Activated CD4-positive, alpha-beta T cell treated with anti-CD3 and anti-CD28 coated beads, Interleukin-2, amount 50 U/mL, for 24 hours (primary cell): ENCODE data around the gene DIABLO.

Experiments
- DNase-seq, 2 donors: peaks; one replicate each; pipeline ENCODE4 v3.0.0-alpha.2; 2020; ENCODE audit warnings: low read depth in 1 of 2, low spot score in 1 of 2

DIABLO gene

DNA sequence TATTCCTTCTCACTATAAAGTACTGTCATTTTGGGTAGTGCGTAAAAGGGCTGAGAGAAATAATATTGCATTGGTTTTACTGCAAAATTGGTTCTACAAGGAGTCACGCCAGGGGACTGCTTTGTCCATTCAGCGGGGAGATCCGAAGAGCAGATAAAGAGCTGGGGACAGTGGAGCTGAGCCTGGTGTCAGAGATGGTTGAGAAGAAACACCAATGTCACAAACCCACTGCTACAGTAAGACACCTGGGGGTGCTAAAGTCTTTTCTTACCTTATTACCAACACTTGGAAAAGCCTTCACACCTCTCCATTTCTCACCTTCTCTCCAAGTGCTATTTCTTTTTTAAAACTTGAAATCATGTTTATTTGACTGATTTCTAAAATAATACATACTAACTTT lies 66.0 kb downstream of the DIABLO start:
- no peak for DNase-seq

DNA sequence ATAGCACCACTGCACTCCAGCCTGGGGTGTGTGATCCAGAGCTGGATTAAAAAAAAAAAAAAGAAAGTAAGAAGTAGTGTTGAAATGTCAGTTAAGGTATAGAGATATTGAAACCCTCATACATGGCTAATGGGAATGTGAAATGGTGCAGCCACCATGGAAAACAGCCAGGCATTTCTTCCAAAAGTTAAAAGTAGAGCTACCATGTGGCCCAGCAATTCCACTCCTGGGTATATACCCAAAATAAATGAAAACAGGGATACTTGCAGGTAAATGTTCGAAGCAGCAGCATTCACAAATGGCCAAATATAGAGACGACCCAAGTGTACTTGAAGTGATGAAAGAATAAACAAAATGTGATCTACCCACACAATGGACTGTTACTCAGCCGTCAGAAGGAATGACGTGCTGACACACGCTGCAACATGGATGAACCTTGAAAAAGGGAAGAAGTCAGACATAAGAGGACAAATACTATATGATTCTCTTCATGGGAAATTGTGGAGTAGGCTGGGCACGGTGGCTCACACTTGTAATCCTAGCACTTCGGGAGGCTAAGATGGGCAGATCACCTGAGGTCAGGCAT lies 67.1 kb downstream of the DIABLO start:
- DNase-seq, result no peak
